LNCaP clone FGC (cell line): ENCODE results near the gene FGF14.

Experiments
- DNase-seq: peaks from one replicate; pipeline ENCODE4 v3.0.0-alpha.2; 2011; ENCODE audit warnings: low read depth
- H3K4me3 ChIP-seq: 2 replicates; pipeline ENCODE4 v1.5.1; 2011; ENCODE audit warnings: mild to moderate bottlenecking, low read depth, low read length, control low read depth
- CTCF ChIP-seq: IDR thresholded peaks from 2 replicates; pipeline ENCODE4 v1.5.1; 2012; ENCODE audit warnings: mild to moderate bottlenecking; ENCODE audit not compliant: control insufficient read depth, insufficient read depth; ENCODE audit errors: extremely low read depth

The FGF14 gene

GRCh38 chr13:101978552-101979315 lies 423.1 kb downstream of the FGF14 start:
- DNase-seq: no peak
- H3K4me3 ChIP-seq: no peak overlapping the region
- TF ChIP-seq CTCF: no peak

GRCh38 chr13:101977475-101977874 lies 424.4 kb downstream of the FGF14 start:
- no peak for TF ChIP-seq CTCF
- peak; percentile 3 for DNase-seq
- H3K4me3 ChIP-seq: no peak overlapping the region

DNA sequence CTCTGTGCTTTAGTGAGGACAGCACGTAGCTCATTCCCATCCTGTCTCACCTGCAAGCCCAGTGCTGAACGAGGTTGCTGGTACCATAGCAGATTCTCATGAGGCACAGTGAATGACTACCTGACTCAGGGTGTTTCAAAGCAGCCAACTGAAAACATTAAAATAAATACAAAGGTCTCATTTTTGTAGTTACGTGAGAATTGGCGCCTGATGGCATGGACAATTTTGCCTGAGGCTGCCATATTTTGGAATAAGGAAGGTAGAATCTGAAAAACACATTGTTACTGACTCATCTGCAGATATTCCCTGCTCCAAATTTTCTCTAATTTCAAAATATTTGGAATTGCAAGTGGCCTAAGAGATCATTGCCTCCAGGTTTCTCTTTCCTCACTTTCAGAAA lies 429.7 kb downstream of the FGF14 start:
- H3K4me3 ChIP-seq: no peak overlapping the region
- no peak for TF ChIP-seq CTCF

DNA sequence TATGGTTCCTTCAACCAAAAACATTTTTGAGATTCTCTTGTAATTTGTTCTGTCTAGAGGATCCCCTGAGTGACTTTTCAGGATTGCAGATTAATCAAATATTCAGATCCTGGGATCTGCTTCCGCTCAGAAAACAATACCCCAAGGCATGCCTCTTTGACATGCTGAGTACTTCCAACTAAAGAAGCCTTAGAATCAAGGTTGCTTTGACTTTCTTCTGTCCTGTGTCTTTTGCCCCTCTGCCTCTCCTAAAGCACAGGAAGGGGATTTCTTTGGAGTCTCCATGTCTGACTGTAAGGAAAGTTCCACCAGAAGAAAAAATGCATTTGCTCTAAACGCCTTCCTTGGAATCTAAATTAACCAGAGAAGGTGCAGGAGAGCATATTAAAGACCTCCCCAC lies 431.5 kb downstream of the FGF14 start:
- no peak overlapping the region for H3K4me3 ChIP-seq
- DNase-seq: no peak
- no peak for TF ChIP-seq CTCF

More for the DNA sequence above, 429.7 kb downstream of the FGF14 start:
- no peak for DNase-seq

GRCh38 chr13:101967781-101968180 lies 434.1 kb downstream of the FGF14 start:
- H3K4me3 ChIP-seq: no peak overlapping the region
- DNase-seq: no peak
- no peak for TF ChIP-seq CTCF

GRCh38 chr13:101967216-101967615 lies 434.6 kb downstream of the FGF14 start:
- no peak for TF ChIP-seq CTCF
- DNase-seq: no peak

GRCh38 chr13:101965096-101965495 lies 436.8 kb downstream of the FGF14 start:
- no peak for DNase-seq
- H3K4me3 ChIP-seq: no peak overlapping the region
- TF ChIP-seq CTCF: no peak

More at GRCh38 chr13:101967216-101967615, 434.6 kb downstream of the FGF14 start:
- H3K4me3 ChIP-seq: no peak overlapping the region
